ENCODE results near the gene ELL2. TPM values are rescaled to one million over a fixed set of nuclear protein-coding genes. Genes with fewer than 3 reads are reported as not detected.

The ELL2 gene
- 13.8 and 21.7 TPM in 2 replicates for total RNA-seq

GRCh38 chr5:95961617-95962474 is at the start of gene ELL2:
Gene ELL2 (minus strand): TSS chr5:95961851. CDS start chr5:95961721, 130 bp downstream.

Other genes with a start within 250 kb of the ELL2 start
- 140 and 143 TPM in 2 replicates for gene RHOBTB3, start 230.5 kb downstream of the ELL2 start, total RNA-seq
- gene GLRX, start 139.1 kb downstream of the ELL2 start, total RNA-seq: 35.0 and 113 TPM in 2 replicates

All from pericardium fibroblast (primary cell).